ENCODE data around the gene WDR87.

Gene WDR87

DNA sequence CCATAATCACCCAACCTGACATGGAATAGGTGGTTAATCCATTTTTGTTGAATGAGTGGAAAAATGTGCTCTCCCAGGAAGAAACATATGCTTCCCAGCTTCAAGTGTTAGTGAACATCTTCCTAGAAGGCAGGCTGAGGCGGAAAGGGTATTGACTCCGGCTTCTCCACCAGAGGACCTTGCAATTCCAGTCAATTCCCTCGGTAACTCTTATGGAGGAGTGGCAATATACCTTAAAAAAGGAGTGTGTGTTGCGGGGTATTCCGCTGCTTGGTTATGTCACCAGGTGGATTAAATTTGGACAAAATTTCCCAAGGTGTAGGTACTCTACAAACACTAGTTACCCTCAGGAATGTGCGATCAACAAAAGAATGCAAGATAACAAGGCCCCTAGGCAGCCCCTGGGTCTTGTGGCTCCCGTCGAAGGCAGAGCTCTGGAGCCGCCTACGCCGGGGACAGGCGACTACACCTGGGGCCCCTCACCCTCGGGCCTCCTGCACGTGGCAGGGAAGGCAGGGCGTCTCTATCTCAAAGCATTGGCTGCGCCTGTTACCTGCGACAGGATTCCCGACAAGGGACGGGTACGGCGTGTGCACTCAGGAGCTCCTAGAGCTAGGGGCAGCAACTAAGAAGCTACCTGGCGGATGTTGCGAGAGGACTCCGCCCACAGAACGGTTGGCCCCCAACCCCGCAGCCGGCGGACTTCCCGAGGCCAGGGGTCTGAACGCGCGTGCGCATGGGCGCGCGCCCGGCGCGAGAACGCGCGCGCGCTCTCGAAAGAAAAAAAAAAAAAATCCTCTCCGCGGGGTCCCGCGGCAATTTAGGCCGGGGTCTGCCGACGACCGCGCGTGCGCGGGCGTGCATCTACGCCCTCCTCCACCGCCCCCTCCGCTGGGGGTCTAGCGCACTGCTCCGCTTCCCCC, at the start of gene WDR87:
Gene WDR87, minus strand, starts transcription at position 649 of the 923 bp plus-strand sequence. CDS start 8,355 bp downstream, outside the sequence.
- DNase-seq: no peak

DNA sequence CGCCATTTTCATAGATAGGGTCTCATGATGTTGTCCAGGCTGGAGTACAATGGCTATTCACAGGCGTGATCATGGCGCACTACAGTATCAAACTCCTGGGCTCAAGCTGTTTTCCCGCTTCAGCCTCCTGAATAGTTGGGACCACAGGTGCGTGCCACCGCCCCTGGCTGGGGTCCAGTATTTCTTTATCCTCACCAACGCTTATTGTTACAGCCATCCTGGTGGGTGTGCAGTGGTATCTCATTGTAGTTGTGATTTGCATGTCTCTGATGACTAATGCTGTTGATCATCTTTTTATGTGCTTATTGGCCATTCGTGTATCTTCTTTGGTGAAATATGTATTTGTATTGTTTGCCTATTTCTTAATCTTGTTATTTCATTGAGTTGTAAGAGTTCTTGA, 49.6 kb upstream of the WDR87 start:
- DNase-seq: no peak

GRCh38 chr19:37954421-37954874, 48.1 kb upstream of the WDR87 start:
- DNase-seq: no peak

DNA sequence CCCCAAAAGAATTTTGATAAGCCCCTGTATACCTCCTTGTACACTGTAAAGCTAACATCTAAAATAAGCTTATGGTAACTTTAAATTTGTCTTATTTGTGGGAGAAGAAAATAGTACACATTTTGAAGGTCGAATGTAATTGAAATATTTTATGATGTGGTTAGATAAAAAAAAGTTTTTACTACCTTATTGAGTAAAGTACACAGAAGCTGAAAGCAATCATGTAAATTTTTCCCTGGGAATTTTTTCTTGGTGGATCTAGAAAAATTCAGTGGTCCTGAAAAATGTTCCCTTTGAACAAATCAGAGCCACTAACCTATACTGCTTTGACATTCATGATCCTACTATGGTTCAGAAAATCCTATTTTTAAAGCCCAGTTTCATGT, 47.5 kb upstream of the WDR87 start:
- DNase-seq: no peak

- DNase-seq: no peak
These were observed 47.0 kb upstream of the WDR87 start for GRCh38 chr19:37953171-37953917.

DNA sequence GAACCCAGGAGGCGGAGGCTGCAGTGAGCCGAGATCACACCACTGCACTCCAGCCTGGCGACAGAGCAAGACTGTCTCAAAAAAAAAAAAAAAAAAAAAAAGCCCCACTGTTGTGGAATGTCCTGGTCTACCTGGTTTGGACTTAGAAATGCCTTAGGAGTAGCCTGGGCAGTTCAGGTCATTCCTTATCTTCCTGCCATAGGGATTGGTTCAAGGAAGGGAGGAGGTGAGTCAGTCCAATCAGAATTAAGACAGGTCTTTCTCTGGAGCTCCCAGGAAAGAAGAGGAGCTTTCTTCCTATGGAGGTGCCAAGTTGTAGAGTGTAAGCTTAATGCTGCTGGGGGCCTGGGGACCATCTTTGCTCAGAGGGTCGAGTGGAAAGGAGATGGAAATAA, 45.4 kb upstream of the WDR87 start:
- DNase-seq: no peak

- DNase-seq: no peak
These were observed 44.2 kb upstream of the WDR87 start for GRCh38 chr19:37950471-37951175.

DNA sequence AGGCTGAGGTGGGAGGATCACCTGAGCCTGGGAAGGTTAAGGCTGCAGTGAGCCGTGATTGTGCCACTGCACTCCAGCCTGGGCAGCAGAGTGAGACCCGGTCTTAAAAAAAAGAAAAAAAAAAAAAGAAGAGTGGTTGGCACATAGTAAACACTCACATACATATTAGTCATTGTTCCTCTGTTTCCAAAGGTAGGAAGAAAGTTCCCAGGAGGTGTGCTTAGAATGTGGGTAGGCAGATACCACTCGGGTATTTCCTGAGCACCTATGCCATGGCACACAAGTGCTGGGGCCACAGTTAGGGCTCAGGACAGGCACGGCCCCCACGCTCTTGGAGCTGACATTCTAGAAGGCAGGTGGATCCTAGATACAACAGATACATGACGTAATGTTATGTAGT, 42.0 kb upstream of the WDR87 start:
- no peak for DNase-seq

GRCh38 chr19:37947778-37948177, 41.4 kb upstream of the WDR87 start:
- DNase-seq: no peak

DNA sequence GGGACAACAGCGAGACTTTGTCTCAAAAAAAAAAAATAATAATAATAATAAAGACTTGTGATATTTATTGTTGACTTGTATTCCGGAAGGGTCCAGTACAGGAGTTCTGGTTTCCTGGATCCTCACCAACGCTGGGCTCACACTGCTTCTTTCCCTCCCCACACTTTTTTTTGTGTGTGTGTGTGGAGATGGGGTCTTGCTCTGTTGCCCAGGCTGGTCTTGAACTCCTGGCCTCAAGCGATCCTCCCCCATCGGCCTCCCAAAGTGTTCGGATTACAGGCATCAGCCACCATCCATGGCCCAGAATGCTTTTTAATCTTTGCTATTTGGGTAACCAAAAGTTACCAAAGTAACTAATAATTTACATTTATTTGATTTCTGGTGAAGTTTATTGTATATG, 39.7 kb upstream of the WDR87 start:
- DNase-seq: no peak

DNA sequence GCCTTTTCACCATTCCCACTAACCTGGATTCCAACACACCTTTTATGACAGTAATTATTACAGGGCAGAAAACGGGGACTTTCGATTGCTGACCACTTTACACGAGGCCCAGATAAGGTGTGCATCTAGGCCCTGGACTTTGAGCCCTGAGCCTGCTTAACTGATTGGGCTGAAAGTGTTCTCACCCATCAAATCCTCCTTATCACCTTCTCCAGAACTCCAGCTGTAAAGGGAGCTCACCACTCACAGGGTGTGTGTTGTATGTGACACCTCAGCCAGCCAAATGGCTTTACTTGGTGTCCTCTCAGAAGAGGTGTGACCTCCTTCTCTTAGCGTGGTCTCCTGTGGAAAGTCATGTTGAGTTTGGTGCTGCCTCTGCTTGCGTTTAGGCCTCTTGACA, 37.1 kb upstream of the WDR87 start:
- no peak for DNase-seq

GRCh38 chr19:37942516-37942902, 36.1 kb upstream of the WDR87 start:
- no peak for DNase-seq

GRCh38 chr19:37941782-37942515, 35.6 kb upstream of the WDR87 start:
- no peak for DNase-seq

DNA sequence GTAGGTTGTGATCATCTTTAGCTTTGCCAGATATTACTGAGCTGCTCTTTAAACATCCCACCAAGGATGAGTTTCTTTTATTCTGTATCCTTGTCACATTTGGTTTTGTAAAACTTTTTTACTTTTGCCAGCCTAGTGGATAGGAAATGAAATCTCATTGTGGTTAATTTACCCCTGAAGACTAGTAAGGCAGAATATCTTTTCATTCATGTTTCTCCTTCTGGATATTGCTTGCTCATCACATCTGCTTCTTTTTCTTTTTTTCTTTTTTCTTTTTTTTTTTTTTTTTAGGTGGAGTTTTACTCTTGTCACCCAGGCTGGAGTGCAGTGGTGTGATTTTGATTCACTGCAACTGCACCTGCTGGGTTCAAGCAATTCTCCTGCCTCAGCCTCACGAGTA, 32.0 kb upstream of the WDR87 start:
- DNase-seq: no peak

GRCh38 chr19:37936886-37937285, 30.5 kb upstream of the WDR87 start:
- DNase-seq: no peak

DNA sequence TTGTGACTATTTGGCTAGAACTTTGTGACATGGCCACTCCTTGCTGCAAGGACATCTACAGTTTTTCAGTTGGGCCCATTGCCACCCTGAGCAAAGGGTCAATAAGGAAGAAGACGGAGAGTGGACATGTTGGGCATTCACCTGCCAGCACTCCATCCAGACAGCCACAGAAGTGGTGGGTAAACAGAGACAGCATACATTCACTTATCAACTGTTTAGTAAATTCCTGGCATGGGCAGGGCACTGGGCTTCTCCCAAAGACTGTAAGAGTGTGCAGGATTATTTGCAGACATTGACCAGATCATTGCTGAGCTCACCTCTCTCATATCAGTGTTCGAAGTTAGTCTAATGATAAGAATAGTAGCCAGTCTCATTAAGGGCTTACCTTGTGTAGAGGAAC, 29.8 kb upstream of the WDR87 start:
- DNase-seq: no peak

- DNase-seq: no peak
These were observed 28.9 kb upstream of the WDR87 start for GRCh38 chr19:37935341-37935740.

DNA sequence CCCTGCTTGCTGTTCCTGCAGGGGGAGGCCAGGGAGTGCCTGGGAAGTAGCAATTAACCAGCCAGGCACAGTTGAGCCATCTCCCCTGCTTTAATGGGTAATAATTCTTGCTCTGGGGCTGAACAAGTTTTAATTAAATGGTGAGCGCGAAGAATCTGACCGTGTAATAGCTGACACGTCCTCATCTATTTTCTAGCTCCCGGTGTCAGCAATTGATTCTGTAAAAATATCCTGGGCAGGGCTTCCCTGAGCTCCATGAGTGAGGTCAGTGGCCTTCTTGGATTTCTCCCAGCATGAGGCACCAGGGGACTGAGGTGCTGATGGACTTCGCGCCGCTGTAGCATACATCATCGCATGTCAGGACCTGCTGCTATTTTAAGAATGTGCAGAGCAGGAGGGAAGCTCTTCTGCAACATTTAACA, 27.6 kb upstream of the WDR87 start:
- DNase-seq: no peak

DNA sequence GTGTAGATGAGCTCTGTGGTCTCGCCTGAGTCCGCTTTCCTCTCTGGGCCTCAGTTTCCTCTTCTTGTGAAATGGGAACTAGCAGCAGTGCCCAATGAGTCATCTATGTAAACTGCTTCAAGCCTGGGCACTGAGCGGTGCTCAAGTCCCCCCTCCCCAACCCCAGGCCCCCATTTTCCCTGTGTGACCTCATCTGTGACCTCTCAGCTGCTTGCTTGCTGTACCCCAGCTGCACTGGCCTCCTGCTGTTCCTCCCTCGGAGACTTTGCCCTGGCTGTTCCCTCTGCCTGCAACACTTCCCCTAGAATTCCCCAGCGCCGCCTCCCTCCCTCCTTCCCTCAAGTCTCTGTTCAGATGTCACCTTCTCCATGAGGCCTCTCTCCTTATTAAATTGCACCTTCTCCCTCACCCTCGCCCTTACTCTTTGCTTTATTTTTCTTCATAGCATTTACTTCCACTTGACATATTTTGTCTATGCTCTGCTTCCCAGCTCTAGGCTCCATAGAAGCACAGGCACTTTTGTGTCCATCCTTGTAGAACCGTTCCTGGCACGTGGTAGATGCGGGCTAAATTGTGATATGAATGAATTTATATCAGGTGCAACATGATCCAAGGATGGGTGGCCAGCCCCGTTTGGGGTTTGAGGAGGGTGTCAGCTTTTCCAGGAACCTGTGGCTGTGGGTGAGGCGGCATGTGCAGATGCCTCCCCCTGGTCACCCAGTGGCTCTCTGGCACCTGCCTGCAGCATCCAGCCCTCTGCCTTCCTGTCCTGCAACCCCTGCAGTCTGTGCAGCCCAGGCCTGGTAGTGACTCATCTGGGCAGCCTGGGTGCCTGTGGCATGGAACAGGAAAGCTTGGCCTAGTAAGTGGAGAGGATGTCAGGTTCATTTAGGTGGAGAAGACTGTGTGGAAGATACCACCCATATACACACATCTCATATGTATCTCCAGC, 26.9 kb upstream of the WDR87 start:
- DNase-seq: no peak

DNA sequence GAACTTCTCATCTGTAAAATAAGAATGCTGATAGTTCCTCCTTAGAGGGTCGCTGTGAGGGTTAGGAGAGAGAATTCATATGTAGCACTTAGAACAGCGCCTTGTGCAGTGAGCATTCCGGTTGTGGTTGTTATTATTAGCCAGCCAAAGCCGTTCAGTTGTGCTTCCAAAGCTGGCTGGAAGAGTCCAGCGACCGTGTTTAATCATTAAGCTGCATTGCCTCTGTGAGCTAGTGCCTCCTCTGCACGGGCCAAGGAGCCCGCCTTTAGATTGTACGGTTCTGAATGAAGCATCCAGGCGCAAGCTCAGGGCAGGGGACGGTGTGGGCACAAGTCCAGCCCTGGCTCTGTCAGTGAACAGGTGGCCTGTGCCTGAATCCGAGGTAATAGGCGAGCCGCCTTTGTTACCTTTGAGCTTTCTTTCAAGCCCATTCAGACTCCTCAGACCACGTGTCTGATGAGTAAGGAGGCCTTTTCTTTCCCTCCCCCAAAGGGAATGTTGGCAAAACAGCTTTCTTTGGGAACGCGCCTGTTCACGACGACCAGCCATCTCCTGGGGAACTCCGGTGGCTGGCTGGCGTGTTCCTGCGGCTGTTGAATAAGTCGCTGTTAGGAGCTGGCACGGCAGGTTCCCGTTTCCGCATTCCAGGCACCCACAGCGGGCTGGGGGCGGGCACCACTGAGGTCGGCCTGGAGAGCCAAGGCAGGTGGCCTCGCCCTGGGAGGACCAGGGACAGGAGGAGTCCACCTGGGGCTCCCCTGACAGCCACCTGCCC, 25.7 kb upstream of the WDR87 start:
- DNase-seq: no peak

GRCh38 chr19:37930416-37930815, 24.0 kb upstream of the WDR87 start:
- no peak for DNase-seq

All from NCI-H1417 treated with DMSO at 0.1 percent for 48 hours (cell line).